NCI-H2171 (cell line): ENCODE results near the gene FMNL1.
A peak's percentile ranks its signal among the peaks of the same experiment; 100 is the strongest.

Experiments used
- DNase-seq: peaks from one replicate; lab custom pipeline; 2025; lab: John Stamatoyannopoulos, UW

The FMNL1 gene

GRCh38 chr17:45283711-45284110 is 62.0 kb downstream of the FMNL1 start:
- DNase-seq: no peak

GRCh38 chr17:45284176-45285140 is 62.8 kb downstream of the FMNL1 start:
- DNase-seq: no peak

- DNase-seq: no peak
Measured at GRCh38 chr17:45286286-45286685, 64.6 kb downstream of the FMNL1 start.

GRCh38 chr17:45287526-45288500 is 66.1 kb downstream of the FMNL1 start:
- peak; percentile 77 for DNase-seq

GRCh38 chr17:45288825-45289224 is 67.1 kb downstream of the FMNL1 start:
- DNase-seq: no peak

- no peak for DNase-seq
Measured at GRCh38 chr17:45289301-45290268, 67.9 kb downstream of the FMNL1 start.

- no peak for DNase-seq
Measured at GRCh38 chr17:45290269-45290765, 68.6 kb downstream of the FMNL1 start.

- DNase-seq: no peak
Measured at GRCh38 chr17:45291171-45291805, 69.6 kb downstream of the FMNL1 start.

GRCh38 chr17:45292696-45293412 is 71.2 kb downstream of the FMNL1 start:
- DNase-seq: no peak

GRCh38 chr17:45293413-45294211 is 71.9 kb downstream of the FMNL1 start:
- DNase-seq: no peak

GRCh38 chr17:45294506-45294905 is 72.8 kb downstream of the FMNL1 start:
- DNase-seq: no peak

- no peak for DNase-seq
Measured at GRCh38 chr17:45296003-45296832, 74.5 kb downstream of the FMNL1 start.

- no peak for DNase-seq
Measured at GRCh38 chr17:45296833-45297124, 75.1 kb downstream of the FMNL1 start.
